H1 (cell line): ENCODE measurements around the gene PTPRD. TPM values are rescaled to one million over a fixed set of nuclear protein-coding genes. Genes with fewer than 3 reads are reported as not detected.

Experiments used
- CTCF ChIA-PET: fragments of 300-600 bp; sonication (Branson Sonifier 250); formaldehyde crosslinking; loops from one replicate; lab custom pipeline; 2021; ENCODE audit not compliant: partially characterized antibody; lab: Charles Lee
- POLR2A ChIA-PET: fragments of 300-600 bp; sonication (Branson Sonifier 250); formaldehyde crosslinking; loops from one replicate; lab custom pipeline; 2021; ENCODE audit warnings: inconsistent platforms; ENCODE audit not compliant: partially characterized antibody; lab: Charles Lee
- DNase-seq, 2 experiments: peaks; one replicate each; pipeline versions ENCODE4 v3.0.0 to v3.0.0-alpha.2; 2010 to 2022; ENCODE audit warnings: low spot score in 2 of 2, low read depth in 1 of 2, mixed read lengths in 1 of 2
- FAIRE-seq: peaks from 2 replicates; lab custom pipeline; 2011; peaks lifted over from hg19 to GRCh38; lab: Jason Lieb, UNC
- H2AFZ ChIP-seq: 2 replicates; pipeline ENCODE4 v1.8.1; 2012; ENCODE audit warnings: low read length, inconsistent platforms
- H2AK5ac ChIP-seq: 2 replicates; pipeline ENCODE4 v1.6.1; 2013; ENCODE audit warnings: low read depth, low read length
- H2BK120ac ChIP-seq: replicated peaks from 2 replicates; pipeline ENCODE3; 2013; ENCODE audit warnings: low read depth, low read length, inconsistent platforms
- H2BK12ac ChIP-seq: 2 replicates; pipeline ENCODE4 v1.6.1; 2013; ENCODE audit warnings: low read depth, low read length
- H2BK15ac ChIP-seq: 2 replicates; pipeline ENCODE4 v1.6.1; 2013; ENCODE audit warnings: low read length
- H2BK20ac ChIP-seq: 2 replicates; pipeline ENCODE4 v1.6.1; 2013; ENCODE audit warnings: low read length
- H2BK5ac ChIP-seq: 2 replicates; pipeline ENCODE4 v1.6.1; 2013; ENCODE audit warnings: low read depth, low read length
- H3K14ac ChIP-seq: 2 replicates; pipeline ENCODE4 v1.6.1; 2013; ENCODE audit warnings: inconsistent platforms; ENCODE audit not compliant: insufficient read length
- H3K18ac ChIP-seq: 2 replicates; pipeline ENCODE4 v1.6.1; 2013; ENCODE audit warnings: low read length; ENCODE audit errors: extremely low read depth
- H3K23ac ChIP-seq: 2 replicates; pipeline ENCODE4 v1.6.1; 2013; ENCODE audit warnings: inconsistent platforms; ENCODE audit not compliant: insufficient read length
- H3K23me2 ChIP-seq: 2 replicates; pipeline ENCODE4 v1.6.1; 2013; ENCODE audit warnings: low read depth, low read length
- H3K27ac ChIP-seq: 2 replicates; pipeline ENCODE4 v1.6.1; 2011; ENCODE audit warnings: low read depth, low read length, inconsistent platforms
- H3K27me3 ChIP-seq, 4 experiments: replicated peaks in 1 of 4; 1 replicate in 1 of 4; 2 replicates in 3 of 4; pipeline versions ENCODE4 v1.6.1 to v1.8.1; 2011 to 2013; ENCODE audit warnings: low read length in 3 of 4, mild to moderate bottlenecking in 3 of 4, inconsistent platforms in 2 of 4, mixed read lengths in 2 of 4, moderate library complexity in 1 of 4; ENCODE audit not compliant: control insufficient read depth in 3 of 4, insufficient read depth in 3 of 4; ENCODE audit errors: extremely low read depth in 1 of 4
- H3K36me3 ChIP-seq, 4 experiments: 2 replicates each; pipeline versions ENCODE4 v1.6.1 to v1.8.1; 2011 to 2013; ENCODE audit warnings: mild to moderate bottlenecking in 4 of 4, low read length in 3 of 4, moderate library complexity in 2 of 4, control low read depth in 1 of 4, inconsistent platforms in 1 of 4; ENCODE audit not compliant: insufficient read depth in 4 of 4, control insufficient read depth in 2 of 4
- H3K4ac ChIP-seq: replicated peaks from 2 replicates; pipeline ENCODE3; 2013; ENCODE audit warnings: low read length, low read depth, mixed read lengths, inconsistent platforms; ENCODE audit not compliant: insufficient read length
- H3K4me1 ChIP-seq, 4 experiments: replicated peaks in 1 of 4; 1 replicate in 1 of 4; 2 replicates in 3 of 4; pipeline versions ENCODE4 v1.6.1 to v1.8.1; 2011 to 2013; ENCODE audit warnings: low read length in 3 of 4, inconsistent platforms in 2 of 4, mixed read lengths in 1 of 4; ENCODE audit not compliant: insufficient read depth in 4 of 4, control insufficient read depth in 3 of 4
- H3K4me2 ChIP-seq, 2 experiments: 2 replicates each; pipeline versions ENCODE4 v1.6.1 to v1.8.1; 2011 to 2013; ENCODE audit warnings: low read depth in 2 of 2, low read length in 2 of 2, control low read depth in 1 of 2, inconsistent platforms in 1 of 2, mild to moderate bottlenecking in 1 of 2; ENCODE audit not compliant: insufficient read depth in 1 of 2
- H3K4me3 ChIP-seq, 4 experiments: fragments of 200-600, 300-600 bp in 1 of 4; sonication (generic), shearing (Covaris generic), sonication (Bioruptor Twin) in 1 of 4; 2 replicates each; pipeline versions ENCODE4 v1.5.1 to v1.8.1; 2011 to 2016; ENCODE audit warnings: low read length in 4 of 4, low read depth in 3 of 4, control low read depth in 2 of 4, inconsistent platforms in 2 of 4, mild to moderate bottlenecking in 2 of 4, mixed read lengths in 1 of 4, moderate library complexity in 1 of 4; ENCODE audit not compliant: insufficient read depth in 2 of 4; ENCODE audit errors: extremely low read depth in 1 of 4
- H3K56ac ChIP-seq: replicated peaks from 2 replicates; pipeline ENCODE3; 2013; ENCODE audit warnings: low read depth, mild to moderate bottlenecking, mixed read lengths, low read length, inconsistent platforms; ENCODE audit not compliant: insufficient read length
- H3K79me1 ChIP-seq: 2 replicates; pipeline ENCODE4 v1.6.1; 2013; ENCODE audit warnings: low read depth, low read length, control low read depth
- H3K79me2 ChIP-seq, 2 experiments: 2 replicates each; pipeline versions ENCODE4 v1.6.1 to v1.8.1; 2012 to 2013; ENCODE audit warnings: low read length in 2 of 2, mild to moderate bottlenecking in 2 of 2, inconsistent platforms in 1 of 2; ENCODE audit not compliant: insufficient read depth in 2 of 2, control insufficient read depth in 1 of 2
- H3K9ac ChIP-seq, 4 experiments: replicated peaks in 1 of 4; 1 replicate in 1 of 4; 2 replicates in 3 of 4; pipeline versions ENCODE4 v1.6.1 to v1.8.1; 2011 to 2013; ENCODE audit warnings: low read depth in 3 of 4, low read length in 3 of 4, control low read depth in 2 of 4, mild to moderate bottlenecking in 2 of 4, moderate library complexity in 2 of 4, inconsistent platforms in 1 of 4; ENCODE audit errors: extremely low read depth in 1 of 4
- H3K9me3 ChIP-seq, 2 experiments: 2 replicates each; pipeline versions ENCODE4 v1.6.1 to v1.8.1; 2012 to 2013; ENCODE audit warnings: mild to moderate bottlenecking in 2 of 2, moderate library complexity in 2 of 2, control low read depth in 1 of 2, inconsistent platforms in 1 of 2, low read depth in 1 of 2, low read length in 1 of 2, mixed read lengths in 1 of 2; ENCODE audit not compliant: insufficient read depth in 2 of 2
- H4K20me1 ChIP-seq, 2 experiments: replicated peaks in 1 of 2; 2 replicates each; pipeline versions ENCODE3 to v1.8.1; 2011 to 2013; ENCODE audit warnings: inconsistent platforms in 2 of 2, low read length in 2 of 2, mild to moderate bottlenecking in 1 of 2; ENCODE audit not compliant: insufficient read depth in 2 of 2, control insufficient read depth in 1 of 2
- H4K5ac ChIP-seq: 2 replicates; pipeline ENCODE4 v1.6.1; 2013; ENCODE audit warnings: low read length, low read depth, mixed read lengths, inconsistent platforms; ENCODE audit not compliant: insufficient read length
- H4K8ac ChIP-seq: 2 replicates; pipeline ENCODE4 v1.8.0; 2013; ENCODE audit warnings: mild to moderate bottlenecking, moderate library complexity, low read length, inconsistent platforms; ENCODE audit not compliant: insufficient read depth; ENCODE audit errors: extremely low read depth
- H4K91ac ChIP-seq: replicated peaks from 2 replicates; pipeline ENCODE3; 2013; ENCODE audit warnings: low read length, mixed read lengths, inconsistent platforms; ENCODE audit not compliant: insufficient read length
- BACH1 ChIP-seq: IDR thresholded peaks from 2 replicates; pipeline ENCODE4 v1.6.1; 2012; ENCODE audit warnings: low read length, improper control_type of control experiment
- CBX8 ChIP-seq: fragments of 300-800, 300-1000 bp; sonication (generic); IDR thresholded peaks from 2 replicates; pipeline ENCODE4 v1.7.1; 2016; ENCODE audit warnings: low read depth, low read length, borderline replicate concordance
- CEBPB ChIP-seq: IDR thresholded peaks from 2 replicates; pipeline ENCODE4 v1.6.1; 2012; ENCODE audit warnings: low read depth, low read length
- GABPA ChIP-seq: IDR thresholded peaks from 2 replicates; pipeline ENCODE4 v1.6.1; 2011; ENCODE audit warnings: mild to moderate bottlenecking, low read length, moderate library complexity, borderline replicate concordance; ENCODE audit not compliant: insufficient read depth
- JUND ChIP-seq: IDR thresholded peaks from 2 replicates; pipeline ENCODE4 v1.6.1; 2011; ENCODE audit warnings: mild to moderate bottlenecking, improper control_type of control experiment, low read length
- NRF1 ChIP-seq: IDR thresholded peaks from 2 replicates; pipeline ENCODE4 v1.6.1; 2011; ENCODE audit warnings: mild to moderate bottlenecking, low read depth, low read length, improper control_type of control experiment
- PHF8 ChIP-seq: fragments of 200-600 bp; sonication (generic); conservative IDR thresholded peaks from 2 replicates; pipeline ENCODE4 v1.7.1; 2012; ENCODE audit warnings: low read depth, mild to moderate bottlenecking, inconsistent platforms, low read length, moderate library complexity
- POLR2AphosphoS5 ChIP-seq: IDR thresholded peaks from 2 replicates; pipeline ENCODE4 v1.6.1; 2011; ENCODE audit warnings: low read depth, low read length
- SRF ChIP-seq: IDR thresholded peaks from 2 replicates; pipeline ENCODE4 v1.6.1; 2011; ENCODE audit warnings: mild to moderate bottlenecking, low read depth, low read length, moderate library complexity
- TBP ChIP-seq: IDR thresholded peaks from 2 replicates; pipeline ENCODE4 v1.6.1; 2011; ENCODE audit warnings: low read depth, low read length, improper control_type of control experiment
- WGBS, 2 experiments: shearing (Covaris generic) in 1 of 2; methylation state at CpG; one replicate each; pipeline versions ENCODE4 v1.1.6 to v1.1.7; 2013 to 2015; ENCODE audit warnings: low lambda C conversion rate in 2 of 2, mixed read lengths in 2 of 2, inconsistent platforms in 1 of 2, low coverage in 1 of 2, missing lambda C conversion rate in 1 of 2; ENCODE audit not compliant: insufficient replicate concordance in 2 of 2, insufficient coverage in 1 of 2, insufficient read length in 1 of 2; ENCODE audit errors: extremely low coverage in 1 of 2, missing lambda C conversion rate in 1 of 2; 5-methylcytosine and 5-hydroxymethylcytosine counted together
- polyA plus RNA-seq, 7 experiments: library from polyadenylated mRNA; depleted of rRNA in 3 of 7; stranded (reverse) in 5 of 7; unstranded in 2 of 7; fragments of >200 nt in 5 of 7; fragments of 200-250 nt in 2 of 7; gene quantifications; 1 replicate in 5 of 7; 2 replicates in 1 of 7; 4 replicates in 1 of 7; pipeline versions ENCODE4 v1.2.1 to v1.2.3, GENCODE V29; 2011 to 2013; ENCODE audit warnings: missing spikeins in 2 of 7, mixed read lengths in 2 of 7
- total RNA-seq: library from RNA; stranded (reverse); fragmentation: NEBNext Ultra II Directional; extraction: Animal tissue kit (Norgen Biotek cat#: 25700); gene quantifications from 2 replicates; pipeline ENCODE4 v1.2.1, GENCODE V29; 2021

PTPRD gene
- total and polyA plus RNA-seq, 2 of the 8 experiments (the other 6 are each of a cell fraction or from before 2014, with no cell fraction given) = 17.2 to 77.0 TPM

- H3K4me1 ChIP-seq = no peaks in the 10 kb centered on the region
- H2AK5ac ChIP-seq = no peak overlapping the region
- no peak overlapping the region for H2BK12ac ChIP-seq
- H4K20me1 ChIP-seq = no peaks in the 10 kb centered on the region
- H2BK15ac ChIP-seq = no peak overlapping the region
- H3K56ac ChIP-seq = no peak overlapping the region
- DNase-seq = no peak
- H3K9me3 ChIP-seq = no peaks in the 10 kb centered on the region
- no peak overlapping the region for H4K5ac ChIP-seq
- H3K27ac ChIP-seq = no peak overlapping the region
- no peak for FAIRE-seq
- CTCF ChIA-PET = interaction anchor here (1.2 kb wide), 1 partner anchor 170 kb away, joined by 5 read pairs; no protein-coding TSS in a partner anchor
- no peak overlapping the region for H3K18ac ChIP-seq
- no peak overlapping the region for H2AFZ ChIP-seq
- no peak overlapping the region for H2BK5ac ChIP-seq
- H3K23me2 ChIP-seq = no peaks in the 10 kb centered on the region
- H2BK20ac ChIP-seq = no peak overlapping the region
- no peak overlapping the region for H3K14ac ChIP-seq
- no peak overlapping the region for H3K4ac ChIP-seq
- no peaks in the 10 kb centered on the region for H3K36me3 ChIP-seq
- H3K9ac ChIP-seq = no peak overlapping the region
- H3K4me3 ChIP-seq = no peak overlapping the region
- POLR2A ChIA-PET = no interaction called here
- no peak overlapping the region for H3K23ac ChIP-seq
- H4K91ac ChIP-seq = no peak overlapping the region
- H2BK120ac ChIP-seq = no peak overlapping the region
- TF ChIP-seq JUND = no peak
- no peak for TF ChIP-seq SRF
- no peak for TF ChIP-seq PHF8
- no peak for TF ChIP-seq CBX8
- no peak for TF ChIP-seq TBP
- TF ChIP-seq CEBPB = no peak
- TF ChIP-seq GABPA = no peak
- TF ChIP-seq BACH1 = no peak
- no peak for TF ChIP-seq POLR2AphosphoS5
- no peak for TF ChIP-seq NRF1
- no peaks in the 10 kb centered on the region for H3K79me2 ChIP-seq
- 90% methylated on average over 2 of the region's 2 CpGs; no CpG with 5 or more reads in 1 of the 2 experiments for WGBS, 2 experiments
- H3K79me1 ChIP-seq = no peaks in the 10 kb centered on the region
- H3K4me2 ChIP-seq = no peak overlapping the region
- H3K27me3 ChIP-seq = no peaks in the 10 kb centered on the region
- no peak overlapping the region for H4K8ac ChIP-seq
These were observed 992.1 kb downstream of the PTPRD start for GRCh38 chr9:9620736-9621135.
